Vagina (tissue), 2 donors: ENCODE measurements around the gene NCOA5. TPM values are rescaled to one million over a fixed set of nuclear protein-coding genes. Genes with fewer than 3 reads are reported as not detected.

Experiments used
- DNase-seq, 2 donors: peaks; one replicate each; pipeline ENCODE4 v3.0.0-alpha.2; 2017; ENCODE audit errors: extremely low spot score in 2 of 2
- H3K27ac ChIP-seq: fragments of 200-600 bp; sonication (generic); one replicate; pipeline ENCODE4 v1.5.1; 2019
- H3K27me3 ChIP-seq: fragments of 200-600 bp; sonication (generic); one replicate; pipeline ENCODE4 v1.5.1; 2019
- H3K36me3 ChIP-seq, 2 donors: fragments of 200-600 bp; sonication (generic); one replicate each; pipeline ENCODE4 v1.5.1; 2017 to 2019
- H3K4me1 ChIP-seq: fragments of 200-600 bp; sonication (generic); one replicate; pipeline ENCODE4 v1.5.1; 2019
- H3K4me3 ChIP-seq, 2 donors: fragments of 200-600 bp; sonication (generic); 1 replicate in 1 of 2; 2 replicates in 1 of 2; pipeline ENCODE4 v1.5.1; 2016 to 2019
- H3K9me3 ChIP-seq: fragments of 200-600 bp; sonication (generic); one replicate; pipeline ENCODE4 v1.5.1; 2019
- CTCF ChIP-seq, 3 experiments: fragments of 450-650 bp in 2 of 3; fragments of 200-600 bp in 1 of 3; sonication (generic) in 1 of 3; IDR thresholded peaks; one replicate each; pipeline ENCODE4 v1.5.1; 2017 to 2019; ENCODE audit warnings: antibody characterized with exemption in 3 of 3, mild to moderate bottlenecking in 2 of 3, moderate library complexity in 2 of 3
- POLR2A ChIP-seq, 2 donors: fragments of 450-650 bp; IDR thresholded peaks; one replicate each; pipeline ENCODE4 v1.6.1; 2017; ENCODE audit warnings: antibody characterized with exemption in 2 of 2, mild to moderate bottlenecking in 2 of 2, moderate library complexity in 2 of 2
- POLR2AphosphoS5 ChIP-seq, 2 donors: sonication (generic); formaldehyde crosslinking; IDR thresholded peaks; one replicate each; pipeline ENCODE4 v1.9.0; 2017; ENCODE audit warnings: antibody characterized with exemption in 2 of 2, mild to moderate bottlenecking in 2 of 2, low read depth in 1 of 2; ENCODE audit not compliant: insufficient read depth in 1 of 2
- intact Hi-C: fragments of 100-400 bp; cut with DNase I; formaldehyde crosslinking; loops from one replicate; pipeline ENCODE4 v1.15.1; 2023
- total RNA-seq: library from RNA; depleted of rRNA; stranded (reverse); fragments of >200 nt; gene quantifications from one replicate; pipeline ENCODE4 v1.2.3, GENCODE V29; 2016

NCOA5 gene
- total RNA-seq, 1 donor from 2014 or later = 33.9 TPM

GRCh38 chr20:46028772-46029371, 60.9 kb downstream of the NCOA5 start, which contains the start of gene SLC12A5:
Gene SLC12A5 (plus strand): TSS chr20:46029215. CDS start chr20:46029345, 130 bp downstream.
- no peak within 1 kb of the TSS for H3K27ac ChIP-seq
- DNase-seq = no peak
- H3K27me3 ChIP-seq = peaks cover 11% of the 10 kb centered on the region
- no peaks in the 10 kb centered on the region for H3K9me3 ChIP-seq
- H3K36me3 ChIP-seq = no peaks in the 10 kb centered on the region
- no peak for TF ChIP-seq POLR2AphosphoS5 (IDR thresholded peaks at IDR 0.05; ENCODE audit: insufficient read depth in 1 of 2, low read depth in 1 of 2)
- TF ChIP-seq POLR2A (IDR thresholded peaks at IDR 0.05) = no peak
- TF ChIP-seq CTCF (IDR thresholded peaks at IDR 0.05) = no peak
- intact Hi-C loops = loop anchor here (10.0 kb wide), 1 partner anchor 146 kb away; no protein-coding TSS in a partner anchor
- peaks cover 6% of the 10 kb centered on the region for H3K4me1 ChIP-seq
- H3K4me3 ChIP-seq = no peak within 1 kb of the TSS

GRCh38 chr20:46028110-46028509, 61.7 kb downstream of the NCOA5 start:
- Histone ChIP-seq H3K27me3 (peaks cover 11% of the 10 kb centered on the region), H3K36me3 (no peaks in the 10 kb centered on the region), H3K4me3 (no peak overlapping the region), H3K27ac (no peak overlapping the region), H3K4me1 (peaks cover 6% of the 10 kb centered on the region), H3K9me3 (no peaks in the 10 kb centered on the region)
- DNase-seq = no peak
- intact Hi-C loops = loop anchor here (10.0 kb wide), 1 partner anchor 147 kb away; no protein-coding TSS in a partner anchor
- no peak for TF ChIP-seq POLR2A (IDR thresholded peaks at IDR 0.05)
- TF ChIP-seq CTCF (IDR thresholded peaks at IDR 0.05) = no peak
- TF ChIP-seq POLR2AphosphoS5 (IDR thresholded peaks at IDR 0.05; ENCODE audit: insufficient read depth in 1 of 2, low read depth in 1 of 2) = no peak

GRCh38 chr20:46027245-46027853, 62.4 kb downstream of the NCOA5 start:
- intact Hi-C loops = loop anchor here (10.0 kb wide), 1 partner anchor 147 kb away; no protein-coding TSS in a partner anchor
- H3K4me3 ChIP-seq = no peak overlapping the region
- no peak for TF ChIP-seq POLR2A (IDR thresholded peaks at IDR 0.05)
- TF ChIP-seq POLR2AphosphoS5 (IDR thresholded peaks at IDR 0.05; ENCODE audit: insufficient read depth in 1 of 2, low read depth in 1 of 2) = no peak
- TF ChIP-seq CTCF (IDR thresholded peaks at IDR 0.05) = no peak
- no peak overlapping the region for H3K27ac ChIP-seq
- no peak for DNase-seq
- H3K9me3 ChIP-seq = no peaks in the 10 kb centered on the region
- peaks cover 11% of the 10 kb centered on the region for H3K27me3 ChIP-seq
- H3K36me3 ChIP-seq = no peaks in the 10 kb centered on the region
- H3K4me1 ChIP-seq = peaks cover 13% of the 10 kb centered on the region

- no peak overlapping the region for H3K27ac ChIP-seq
- no peak for TF ChIP-seq CTCF (IDR thresholded peaks at IDR 0.05)
- TF ChIP-seq POLR2AphosphoS5 (IDR thresholded peaks at IDR 0.05; ENCODE audit: insufficient read depth in 1 of 2, low read depth in 1 of 2) = no peak
- TF ChIP-seq POLR2A (IDR thresholded peaks at IDR 0.05) = no peak
- H3K27me3 ChIP-seq = no peaks in the 10 kb centered on the region
- H3K36me3 ChIP-seq = no peaks in the 10 kb centered on the region
- H3K4me1 ChIP-seq = peaks cover 19% of the 10 kb centered on the region
- no peak overlapping the region for H3K4me3 ChIP-seq
- no peak for DNase-seq
- intact Hi-C loops = loop anchor here (10.0 kb wide), 1 partner anchor 149 kb away; no protein-coding TSS in a partner anchor
- no peaks in the 10 kb centered on the region for H3K9me3 ChIP-seq
Observed at GRCh38 chr20:46025376-46025783, 64.4 kb downstream of the NCOA5 start.

- DNase-seq = no peak
- no peak overlapping the region for H3K4me3 ChIP-seq
- intact Hi-C loops = loop anchor here (10.0 kb wide), 1 partner anchor 151 kb away; no protein-coding TSS in a partner anchor
Observed at GRCh38 chr20:46023999-46024398, 65.8 kb downstream of the NCOA5 start.

More at GRCh38 chr20:46023999-46024398, 65.8 kb downstream of the NCOA5 start:
- TF ChIP-seq POLR2A (IDR thresholded peaks at IDR 0.05) = no peak
- no peak for TF ChIP-seq POLR2AphosphoS5 (IDR thresholded peaks at IDR 0.05; ENCODE audit: insufficient read depth in 1 of 2, low read depth in 1 of 2)
- no peak for TF ChIP-seq CTCF (IDR thresholded peaks at IDR 0.05)
- H3K4me1 ChIP-seq = peaks cover 19% of the 10 kb centered on the region
- no peaks in the 10 kb centered on the region for H3K9me3 ChIP-seq
- no peaks in the 10 kb centered on the region for H3K36me3 ChIP-seq
- H3K27me3 ChIP-seq = no peaks in the 10 kb centered on the region
- no peak overlapping the region for H3K27ac ChIP-seq
